GM21447 (cell line): ENCODE measurements around the gene GLB1L2.
A peak's percentile ranks its signal among the peaks of the same experiment; 100 is the strongest.
"Not testable (repeated sequence)": the region's sequence is repeated elsewhere in the genome, so short reads cannot be mapped to it uniquely, and the experiment has no call there.

ENCODE experiments used
- ATAC-seq: cut with Tn5 transposase; IDR thresholded peaks from one replicate; pipeline ENCODE4 v1.9.1; 2021; ENCODE audit not compliant: unreplicated experiment

GLB1L2 gene

DNA sequence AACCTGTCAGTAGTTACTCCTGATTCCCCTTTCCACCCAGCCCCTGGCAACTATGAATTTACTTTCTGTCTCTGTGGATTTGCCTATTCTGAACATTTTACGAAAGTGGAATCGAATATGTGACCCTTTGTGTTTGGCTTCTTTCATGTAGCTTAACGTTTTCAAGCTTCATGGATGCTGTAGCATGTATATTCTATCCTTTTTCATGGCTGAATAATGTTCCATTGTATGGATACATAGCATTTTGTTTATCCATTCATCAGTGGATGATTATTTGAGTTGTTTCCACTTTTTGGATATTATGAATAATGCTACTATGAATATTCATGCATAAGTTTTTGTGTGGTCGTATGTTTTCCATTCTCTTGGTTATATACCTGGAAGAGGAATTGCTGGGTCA lies 9.2 kb upstream of the GLB1L2 start:
- no peak for ATAC-seq

DNA sequence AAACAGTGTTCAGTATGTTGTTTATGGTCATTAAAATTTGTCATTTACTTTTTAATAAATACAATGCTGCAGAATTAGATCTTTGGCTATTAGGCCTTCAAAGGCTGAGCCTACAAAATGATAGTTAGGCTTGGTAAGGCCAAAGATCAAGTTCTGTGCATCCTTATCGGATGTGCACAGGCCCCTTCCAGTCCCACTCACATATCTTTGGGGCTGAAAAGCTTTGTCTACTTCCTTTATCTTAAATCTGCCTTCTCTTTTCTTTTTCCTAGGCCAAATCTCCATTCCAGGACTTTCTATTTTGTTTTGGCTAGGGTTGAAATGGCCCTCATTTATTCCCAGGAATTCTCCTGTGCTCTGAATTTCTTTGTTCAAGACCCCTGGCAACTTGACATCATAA lies 3.4 kb upstream of the GLB1L2 start:
- ATAC-seq = no peak

DNA sequence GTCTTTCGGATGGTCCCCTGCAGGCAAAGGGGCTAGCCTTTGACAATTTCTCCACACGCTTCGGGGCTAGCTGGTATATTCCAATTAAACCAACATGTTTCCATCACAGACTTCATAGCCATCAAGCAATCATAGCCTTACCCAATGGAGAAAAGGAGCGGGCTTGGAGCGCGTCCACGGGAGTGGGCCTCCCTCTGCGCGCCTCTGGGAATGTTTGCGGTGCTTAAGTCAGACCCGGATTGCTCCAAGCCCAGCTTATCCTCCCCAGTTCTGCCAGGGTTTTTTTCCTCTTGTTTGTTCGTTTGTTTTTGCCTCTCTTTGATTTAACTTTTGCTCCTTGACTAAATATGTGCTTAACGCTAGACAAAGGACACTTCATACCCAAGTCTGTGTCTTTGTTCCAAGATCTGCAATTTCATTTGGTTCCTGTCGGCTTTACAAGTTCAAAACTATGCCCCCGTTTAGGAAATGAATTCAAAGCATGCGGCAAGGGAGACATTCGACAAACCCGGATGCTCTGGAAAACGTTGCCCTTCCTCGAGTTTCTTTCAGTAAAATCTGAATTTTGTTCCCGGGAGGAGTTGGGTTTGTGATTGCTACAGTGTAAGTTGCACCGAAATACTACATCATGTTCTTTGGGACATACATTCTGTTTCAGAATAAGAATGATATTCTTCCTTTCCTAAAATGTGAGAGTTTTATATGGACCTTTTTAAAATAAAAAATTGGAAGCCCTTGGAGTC lies 1.0 kb upstream of the GLB1L2 start:
- ATAC-seq = no peak

DNA sequence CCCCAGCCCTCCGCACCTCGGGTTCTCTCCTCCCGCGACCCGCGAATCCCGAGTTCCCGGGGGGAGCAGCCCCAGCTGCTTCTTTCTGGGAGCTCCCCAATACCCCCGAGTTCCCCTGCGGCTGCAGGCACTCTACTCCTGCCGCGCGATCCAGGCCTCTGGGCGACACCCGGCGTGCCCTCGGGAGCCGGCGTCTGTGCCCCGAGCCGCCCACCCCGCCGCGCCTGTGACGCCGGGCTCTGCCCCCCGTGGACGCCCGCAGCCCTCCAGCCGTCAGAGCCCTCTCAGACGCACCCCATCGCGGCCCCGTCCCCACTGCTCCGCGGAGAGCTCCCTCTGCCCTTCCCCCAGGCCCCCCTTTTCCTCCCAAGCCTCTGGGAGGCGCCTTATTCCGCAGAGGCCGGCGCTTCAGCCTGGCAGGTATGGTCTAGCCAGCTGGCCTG lies 422 bp downstream of the GLB1L2 start:
- ATAC-seq = peak; percentile 23

DNA sequence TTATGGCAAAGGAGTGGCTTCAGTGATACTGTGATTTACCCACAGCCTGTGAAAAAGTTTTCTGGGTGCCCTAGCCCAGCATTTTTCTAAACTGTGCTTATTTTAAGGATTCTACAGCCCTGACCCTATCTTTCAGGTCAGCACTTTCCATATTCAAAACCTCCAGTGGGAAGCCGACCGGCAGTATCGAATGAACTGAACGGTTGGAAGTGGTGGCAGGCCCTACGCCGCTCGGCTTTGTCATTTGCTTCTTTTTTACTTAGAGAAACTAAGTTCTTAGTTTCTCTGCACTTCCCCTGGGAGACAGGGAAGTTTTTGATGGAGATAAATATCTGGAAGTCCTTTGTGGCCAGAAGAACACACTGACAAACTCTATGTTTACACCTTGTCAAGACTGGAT lies 994 bp downstream of the GLB1L2 start:
- ATAC-seq = no peak

DNA sequence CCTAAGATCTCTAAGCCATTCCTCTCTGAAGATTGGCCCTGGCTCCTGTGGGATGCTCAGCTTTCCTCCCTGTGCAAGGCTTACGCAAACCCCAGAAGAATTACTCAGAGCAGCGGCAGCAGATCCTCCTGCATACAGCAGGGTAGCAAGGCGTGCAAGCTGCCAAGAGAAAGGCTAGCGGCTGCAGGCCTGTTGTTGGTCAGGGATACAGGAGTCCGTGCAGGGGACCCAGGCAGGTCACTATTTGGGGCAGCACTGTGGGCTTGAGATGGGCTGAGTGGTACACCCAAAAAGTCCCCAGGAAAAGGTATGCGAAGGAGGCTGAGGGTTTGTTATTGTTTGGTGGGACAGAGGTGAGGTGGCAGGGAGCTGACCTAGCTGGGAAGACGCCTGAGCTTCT lies 1.5 kb downstream of the GLB1L2 start:
- ATAC-seq = no peak

DNA sequence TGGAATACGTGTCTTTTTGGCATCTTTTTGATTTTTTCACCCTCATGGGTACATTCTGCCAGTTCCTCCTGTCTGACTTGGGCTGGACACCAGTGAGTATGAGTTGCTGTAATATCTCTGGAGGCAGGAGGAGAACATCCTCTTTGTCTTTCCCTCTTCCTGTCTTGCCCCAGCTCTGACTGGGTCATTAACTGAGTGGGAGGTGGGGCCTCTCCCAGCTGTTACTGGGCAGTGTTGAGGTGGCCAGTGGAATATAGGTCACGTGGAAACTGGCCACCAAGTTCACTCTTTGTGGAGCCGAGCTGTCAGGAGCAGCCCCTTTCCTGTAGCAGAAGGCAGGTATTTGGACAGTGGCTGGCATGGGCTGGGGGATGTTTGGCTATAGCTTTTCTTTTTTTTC lies 2.2 kb downstream of the GLB1L2 start:
- no peak for ATAC-seq

DNA sequence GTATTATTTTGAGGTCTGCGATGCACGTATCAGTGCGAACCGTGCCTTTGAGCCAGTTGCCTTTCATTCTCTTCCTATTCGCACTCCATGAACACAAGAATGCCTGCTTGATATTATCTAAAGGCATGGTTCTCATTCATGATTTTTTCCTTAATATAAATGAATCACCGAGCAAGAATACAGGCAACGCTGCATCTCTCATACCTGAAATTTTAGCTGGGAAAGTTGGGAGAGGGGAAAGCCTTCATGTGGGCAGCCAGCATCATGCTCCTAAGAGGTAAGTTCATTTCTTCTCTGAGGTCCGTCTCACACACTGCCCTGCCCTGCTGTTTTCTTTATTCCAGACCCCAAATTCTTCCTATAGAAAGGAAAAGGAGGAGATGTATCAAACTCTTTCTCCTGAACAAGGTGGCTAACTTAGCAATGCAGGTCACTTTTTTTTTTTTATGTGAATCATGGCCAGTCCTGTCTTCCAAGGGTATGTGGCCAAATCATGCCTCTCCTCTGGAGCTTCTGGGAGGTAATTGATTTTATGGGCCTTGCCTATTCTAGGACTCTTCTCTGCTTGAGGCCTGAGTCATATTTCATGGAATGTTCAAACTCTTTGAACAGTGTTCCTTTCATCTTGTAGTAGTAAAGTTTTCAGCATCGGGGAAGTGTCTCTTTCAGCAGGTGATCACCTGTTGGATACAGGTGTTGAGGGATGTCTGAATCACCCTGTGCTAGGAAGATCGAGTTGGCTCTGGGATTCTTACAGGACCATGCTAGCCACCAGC lies 3.2 kb downstream of the GLB1L2 start:
- no peak for ATAC-seq

DNA sequence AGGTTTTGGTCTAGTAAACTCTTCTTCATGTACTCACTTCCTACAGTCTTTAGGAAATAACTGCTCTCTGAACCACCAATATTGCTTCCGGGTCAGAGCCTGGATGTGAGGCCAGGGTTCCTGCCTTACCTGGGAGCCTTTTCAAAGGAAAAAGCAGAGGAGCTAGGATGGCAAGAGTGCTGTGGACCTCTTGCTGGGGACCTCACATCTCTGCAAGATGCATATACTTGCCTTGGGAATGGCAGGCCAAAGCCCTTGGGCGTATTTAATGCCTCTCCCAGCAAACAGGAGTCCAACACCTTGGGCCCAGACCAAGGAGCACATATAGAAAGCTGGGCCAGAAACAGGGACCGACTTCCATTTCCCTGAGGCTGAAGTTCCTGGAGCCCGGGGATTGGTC lies 5.3 kb downstream of the GLB1L2 start:
- ATAC-seq = no peak

DNA sequence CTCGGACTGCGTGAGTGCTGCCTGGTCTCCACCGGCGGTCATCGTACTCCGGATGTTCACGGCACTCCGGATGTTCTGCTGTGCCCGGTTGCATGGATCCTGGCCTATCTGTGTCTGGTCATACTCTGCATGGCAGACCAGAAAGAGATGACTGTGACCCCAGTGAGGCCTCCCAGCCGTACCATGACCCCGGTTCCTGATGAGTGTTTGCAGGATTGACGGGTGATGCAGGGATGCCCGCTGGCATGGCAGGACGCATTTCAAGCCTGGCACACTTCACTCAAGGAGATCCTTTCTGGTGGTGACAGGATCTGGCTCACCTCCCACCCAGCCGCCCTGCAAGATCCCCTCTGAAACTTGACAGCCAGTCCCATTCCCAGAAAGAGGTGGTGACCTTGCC lies 6.3 kb downstream of the GLB1L2 start:
- ATAC-seq = no peak

DNA sequence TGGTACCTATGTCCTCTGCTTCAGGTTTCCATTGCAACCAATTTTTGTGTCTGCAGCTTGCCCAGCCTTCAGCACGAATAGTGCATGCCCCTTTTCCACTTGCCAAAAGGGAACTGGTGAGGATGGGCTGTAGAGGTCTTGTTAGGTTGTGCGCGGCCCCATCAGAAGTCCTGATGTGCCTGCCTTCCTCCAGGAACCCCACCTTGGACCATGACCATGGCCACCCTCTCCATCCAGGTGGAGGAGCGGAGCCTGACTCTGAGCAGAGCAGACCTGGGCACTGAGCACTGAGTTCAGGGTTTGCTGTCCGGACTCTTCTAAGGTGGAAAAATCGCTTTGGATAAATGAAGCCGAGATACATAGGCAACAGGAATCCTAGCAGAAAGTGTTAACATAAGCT lies 6.9 kb downstream of the GLB1L2 start:
- ATAC-seq = no peak

DNA sequence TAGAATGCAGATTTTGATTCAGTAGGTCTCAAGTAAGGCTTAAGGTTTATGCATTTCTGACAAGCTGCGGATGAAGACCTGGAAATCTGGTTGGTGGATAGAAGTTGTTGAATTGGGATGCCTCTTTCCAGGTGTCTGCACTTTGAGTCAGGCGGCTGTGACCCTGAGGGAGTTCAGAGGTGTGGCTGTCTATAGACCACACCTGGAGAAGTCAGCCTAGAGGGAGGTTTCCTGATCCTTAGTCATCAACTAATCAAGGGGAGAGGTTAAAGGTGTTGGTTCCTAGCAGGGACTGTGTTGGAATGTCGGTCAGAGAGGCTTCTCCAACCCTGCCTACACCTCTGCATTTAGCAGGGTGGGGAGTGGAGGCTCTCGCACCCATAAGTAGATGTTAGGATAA lies 8.0 kb downstream of the GLB1L2 start:
- ATAC-seq = no peak

DNA sequence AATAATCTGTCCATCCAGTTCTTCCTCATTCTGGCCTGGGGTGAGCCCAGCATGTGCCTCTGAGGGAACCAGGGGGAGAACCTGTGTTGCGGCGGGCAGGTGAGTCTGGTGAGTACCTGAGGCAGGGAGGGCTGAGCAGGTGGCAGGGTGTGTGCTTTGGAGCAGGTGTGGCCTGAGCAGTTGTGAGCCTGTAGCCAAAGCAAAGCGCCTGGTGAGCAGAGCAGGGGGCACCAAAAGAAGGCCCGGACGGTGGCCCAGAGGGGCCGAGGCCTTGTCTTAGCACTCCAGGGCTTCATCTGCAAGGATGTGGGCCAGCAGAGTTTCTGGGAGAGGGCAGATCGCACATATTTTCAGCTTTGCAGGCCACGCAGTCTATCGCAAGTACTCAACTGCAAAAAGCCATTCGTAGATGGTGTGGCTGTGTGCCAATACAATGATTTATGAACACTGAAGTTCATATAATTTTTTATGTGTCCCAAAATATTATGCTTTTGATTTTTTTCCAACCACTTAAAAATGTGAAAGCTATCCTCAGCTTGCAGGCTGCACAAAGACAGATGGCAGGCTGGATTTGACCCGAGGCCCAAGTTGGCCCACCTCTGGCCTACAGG lies 8.7 kb downstream of the GLB1L2 start:
- ATAC-seq = no peak

DNA sequence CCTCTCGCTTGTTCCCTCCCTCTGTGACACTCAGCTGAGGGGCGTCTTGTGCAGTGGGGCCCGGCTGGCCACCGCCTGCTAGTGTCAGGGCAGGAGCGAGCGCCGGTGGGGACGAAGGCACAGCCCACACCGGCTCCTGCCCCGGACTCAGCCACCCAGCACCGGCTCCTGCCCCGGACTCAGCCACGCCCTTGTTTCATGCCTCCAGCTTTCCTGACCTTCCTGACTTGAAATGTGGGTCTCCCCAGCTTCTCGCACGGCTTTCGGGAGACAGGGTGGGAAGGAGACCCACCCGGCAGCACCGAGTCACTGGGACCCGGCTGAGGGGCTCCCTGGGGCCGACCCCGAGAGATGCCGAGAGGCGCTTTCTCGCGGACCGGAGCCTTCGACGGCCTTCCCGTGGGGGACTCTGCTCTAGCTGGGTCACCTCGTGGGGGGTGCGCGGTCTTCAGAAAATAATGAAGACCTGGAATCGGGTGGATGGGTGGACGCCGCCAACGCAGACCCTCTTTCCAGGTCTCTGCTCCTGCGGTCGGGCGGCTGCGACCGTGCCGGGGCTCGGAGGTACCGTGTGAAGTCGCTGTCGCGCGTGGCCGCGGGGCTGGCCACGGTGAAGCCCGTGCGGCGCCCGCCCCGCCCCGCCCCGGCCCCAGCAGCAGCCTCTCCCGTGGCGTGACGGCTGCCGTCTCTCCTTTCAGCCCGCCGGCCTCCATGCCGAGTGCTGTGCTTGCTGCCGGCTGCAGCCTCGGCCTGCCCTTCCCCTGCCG lies 10.2 kb downstream of the GLB1L2 start:
- ATAC-seq = no peak

DNA sequence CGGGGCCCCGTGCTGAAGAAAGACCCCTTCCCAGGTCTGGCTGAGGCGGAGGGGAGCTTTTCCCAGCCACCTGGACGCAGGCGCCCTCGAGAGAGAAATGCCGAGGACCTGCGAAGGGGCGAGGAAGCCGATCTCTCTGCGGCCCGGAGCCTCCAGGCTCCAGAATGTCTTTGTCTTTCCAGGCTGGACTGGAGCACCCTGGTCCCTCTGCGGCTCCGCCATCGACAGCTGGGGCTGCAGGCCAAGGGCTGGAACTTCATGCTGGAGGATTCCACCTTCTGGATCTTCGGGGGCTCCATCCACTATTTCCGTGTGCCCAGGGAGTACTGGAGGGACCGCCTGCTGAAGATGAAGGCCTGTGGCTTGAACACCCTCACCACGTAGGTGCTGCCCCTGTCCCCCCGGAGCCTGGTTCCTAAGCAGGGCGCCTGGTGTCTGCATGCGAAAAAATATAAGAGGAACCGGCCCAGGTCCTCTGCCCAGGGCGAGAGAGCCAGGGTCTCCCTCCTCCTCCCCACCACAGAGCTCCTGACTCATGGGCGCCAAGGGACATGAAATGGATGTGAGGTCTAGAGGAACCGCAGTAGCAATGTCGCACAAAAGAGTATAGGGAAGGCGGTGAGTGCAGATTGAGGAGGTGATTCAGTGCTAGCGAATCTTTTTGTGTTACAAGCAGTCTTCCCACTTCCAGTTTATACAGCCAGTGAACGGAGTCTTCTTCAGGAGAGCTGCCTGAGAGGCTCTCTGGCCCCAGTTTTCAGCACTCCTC lies 11.0 kb downstream of the GLB1L2 start:
- no peak for ATAC-seq

DNA sequence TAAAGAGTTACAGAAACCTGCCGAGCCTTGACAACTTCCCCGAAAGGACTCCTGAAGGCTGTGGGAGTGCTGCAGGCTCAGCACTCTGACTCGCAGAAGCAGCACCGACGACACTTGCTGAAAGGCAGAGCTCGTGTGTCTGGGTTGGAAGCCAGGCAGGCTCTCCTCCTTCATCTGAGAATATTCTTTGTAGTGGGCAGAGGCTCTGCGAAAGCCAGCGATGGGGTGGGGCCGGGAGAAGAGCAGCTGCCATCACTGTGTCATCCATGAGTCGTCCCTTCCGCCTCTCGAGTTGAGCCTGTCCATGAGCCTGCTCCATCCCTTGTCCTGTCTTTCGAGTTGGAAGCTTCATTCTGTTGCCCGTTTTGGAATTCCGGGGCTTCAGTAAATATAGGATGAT lies 11.9 kb downstream of the GLB1L2 start:
- no peak for ATAC-seq

DNA sequence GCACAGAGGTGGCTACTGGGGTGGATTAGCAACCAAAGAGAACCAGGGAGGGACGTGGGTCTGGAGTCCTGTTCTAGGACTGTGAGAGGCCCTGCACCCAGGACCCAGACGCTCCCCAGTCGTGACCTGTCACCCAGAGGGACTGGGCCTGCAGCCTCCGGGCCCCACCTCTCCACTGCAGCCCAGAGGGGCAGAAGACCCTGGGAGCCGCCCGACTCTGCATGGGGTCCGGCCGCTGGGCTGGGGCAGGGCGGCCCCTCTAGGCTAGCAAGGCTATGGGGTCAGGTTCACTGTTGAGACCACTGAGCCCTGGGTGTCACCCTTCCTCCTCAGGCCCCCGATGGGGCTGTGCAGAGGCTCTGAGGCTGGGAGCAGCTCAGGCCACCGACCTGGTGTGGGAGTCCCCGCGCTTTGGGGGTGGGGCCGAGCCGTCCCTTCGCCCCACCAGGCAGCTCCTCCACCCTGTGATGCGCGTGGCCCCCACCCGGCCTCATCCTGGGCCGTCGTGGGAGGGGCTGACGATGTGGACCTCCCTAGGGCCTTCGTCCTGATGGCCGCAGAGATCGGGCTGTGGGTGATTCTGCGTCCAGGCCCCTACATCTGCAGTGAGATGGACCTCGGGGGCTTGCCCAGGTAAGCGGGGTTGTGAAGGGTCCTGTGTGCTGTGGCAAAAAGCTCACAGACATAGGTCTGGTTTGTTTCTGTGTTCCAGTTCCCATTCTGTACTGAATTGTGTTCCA lies 12.9 kb downstream of the GLB1L2 start:
- ATAC-seq = not testable (repeated sequence)

DNA sequence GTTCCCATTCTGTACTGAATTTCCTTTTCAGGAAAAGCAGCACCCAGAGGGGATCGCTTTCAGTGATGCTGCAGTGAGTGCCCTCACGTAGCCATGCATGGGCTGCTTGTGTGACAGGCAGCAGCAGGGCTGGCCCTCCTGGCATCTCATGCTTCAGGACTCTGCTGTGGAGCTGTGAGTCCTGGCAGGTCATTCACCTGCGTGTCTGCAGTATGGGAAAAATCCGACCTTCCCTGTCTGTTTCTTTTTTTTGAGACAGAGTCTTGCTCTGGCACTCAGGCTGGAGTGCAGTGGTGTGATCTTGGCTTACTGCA lies 13.4 kb downstream of the GLB1L2 start:
- no peak for ATAC-seq

DNA sequence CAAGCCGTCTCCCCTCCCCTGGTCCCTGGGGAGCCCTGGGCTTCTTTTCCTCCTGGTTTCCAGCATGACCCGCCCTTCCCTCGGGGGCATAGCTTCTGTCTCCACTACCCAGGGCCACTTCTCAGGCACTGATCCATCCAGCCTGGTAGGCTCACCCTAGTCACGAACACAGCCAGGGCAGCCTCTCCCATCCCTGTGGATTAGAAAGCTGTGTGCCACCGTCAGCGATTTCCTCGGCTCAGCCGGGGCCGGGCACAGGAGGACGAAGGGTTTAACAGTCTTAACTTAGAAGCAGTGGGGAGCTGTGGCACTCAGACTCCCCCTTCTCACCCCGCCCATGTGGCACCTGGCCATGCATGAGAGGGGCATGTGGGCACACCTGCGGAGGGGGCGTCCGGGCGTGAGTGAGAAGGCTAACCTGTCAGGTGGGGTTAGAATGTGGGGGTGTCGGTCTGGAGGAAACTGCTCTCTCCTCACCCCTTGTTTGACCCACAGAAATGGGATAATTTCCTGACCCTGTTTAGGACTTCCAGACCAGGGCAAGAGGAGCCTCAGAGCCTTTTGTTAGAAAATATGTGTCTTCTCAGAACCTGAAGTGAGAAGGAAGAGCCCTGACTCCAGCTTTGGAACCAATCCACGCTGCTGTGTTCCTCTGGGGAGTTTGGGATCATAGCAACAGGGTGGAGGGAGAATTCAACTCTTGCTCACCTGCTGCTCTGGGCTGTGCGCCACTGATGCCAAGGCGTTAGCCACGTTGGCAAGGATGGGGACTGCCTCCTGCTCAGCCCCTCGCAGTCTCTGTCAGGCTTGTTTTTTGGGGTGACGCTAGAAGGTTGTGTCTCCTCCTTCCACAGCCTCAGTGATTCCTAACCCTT lies 14.6 kb downstream of the GLB1L2 start:
- no peak for ATAC-seq
